Raji (cell line): ENCODE measurements around the gene NRCAM.

Experiments
- POLR2A ChIP-seq: IDR thresholded peaks from 2 replicates; pipeline ENCODE4 v1.6.1; 2011; ENCODE audit warnings: low read depth, low read length, control low read depth; ENCODE audit not compliant: insufficient read depth

NRCAM gene

DNA sequence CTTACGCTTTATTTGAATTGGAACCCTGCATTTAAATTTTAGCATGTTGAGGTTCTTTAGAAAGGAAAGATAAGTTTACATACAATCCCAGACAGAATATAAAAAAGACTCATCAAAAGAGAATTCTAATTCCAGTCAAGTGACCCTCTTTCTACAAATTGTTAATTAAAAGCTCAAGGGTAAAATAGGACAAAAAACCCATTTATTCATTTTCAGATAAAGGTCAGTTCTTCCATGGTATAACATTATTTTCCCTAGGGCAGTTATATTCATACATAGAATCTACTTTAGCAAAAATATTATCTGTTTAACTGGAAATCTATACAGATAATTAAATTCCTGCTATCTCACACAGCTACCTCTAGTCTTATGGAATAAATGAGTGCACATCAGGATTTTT is 188.6 kb downstream of the NRCAM start:
- TF ChIP-seq POLR2A: no peak

DNA sequence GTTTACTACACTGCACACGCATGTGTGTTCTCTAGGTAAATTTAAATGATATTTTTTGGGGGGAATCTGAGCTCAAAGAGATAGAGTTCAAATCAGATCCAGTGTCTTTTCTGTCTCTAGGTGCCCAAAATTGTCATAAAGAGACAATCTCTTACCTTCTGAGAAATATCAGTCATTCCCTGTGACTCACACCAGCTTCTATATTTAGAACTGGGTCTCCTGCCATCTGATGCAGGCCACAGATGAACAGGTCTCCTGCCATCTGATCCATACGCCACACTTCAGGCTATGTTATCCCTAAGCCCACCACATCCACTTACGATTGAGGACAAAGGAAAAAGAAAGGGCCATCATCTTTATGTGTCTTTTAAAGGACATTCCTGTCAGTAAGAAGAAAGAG is 189.7 kb downstream of the NRCAM start:
- no peak for TF ChIP-seq POLR2A

DNA sequence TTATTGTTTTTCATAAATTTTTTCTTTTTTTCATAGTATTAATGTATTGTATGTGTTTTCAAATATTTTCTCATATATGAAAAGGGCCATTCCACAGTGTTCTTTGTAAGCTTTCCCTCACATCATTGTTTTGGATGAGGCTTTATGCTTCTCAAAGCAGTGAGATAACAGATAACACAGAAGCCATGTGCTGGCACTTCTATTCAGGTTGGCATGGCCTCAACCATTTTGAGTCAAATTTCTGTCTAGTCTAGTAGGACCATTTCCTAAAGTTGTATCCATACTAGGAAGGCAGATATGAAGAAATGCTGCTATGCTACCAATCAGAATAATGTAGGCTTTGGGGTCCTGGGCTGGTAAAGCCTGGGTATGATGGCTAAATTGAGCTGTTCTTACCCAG is 190.2 kb downstream of the NRCAM start:
- no peak for TF ChIP-seq POLR2A

DNA sequence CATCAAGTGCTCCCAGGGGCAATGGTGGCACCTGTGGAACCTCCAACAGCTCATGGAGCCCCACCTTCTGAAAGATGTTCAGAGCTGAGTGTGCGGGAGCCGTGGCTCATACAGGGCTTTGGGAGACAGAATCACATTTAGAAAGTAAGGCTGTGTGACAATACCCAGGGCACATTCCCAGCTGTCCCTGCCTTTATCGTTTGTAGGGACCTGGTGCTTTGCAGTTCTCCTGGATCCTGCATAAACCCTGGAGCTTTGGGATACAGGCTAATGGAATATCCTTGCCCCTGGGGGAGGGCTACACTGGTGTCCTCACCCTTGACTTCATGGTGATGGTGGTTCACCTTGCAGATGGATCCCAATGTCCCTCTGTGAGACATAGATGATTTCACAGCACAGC is 191.2 kb downstream of the NRCAM start:
- TF ChIP-seq POLR2A: no peak

DNA sequence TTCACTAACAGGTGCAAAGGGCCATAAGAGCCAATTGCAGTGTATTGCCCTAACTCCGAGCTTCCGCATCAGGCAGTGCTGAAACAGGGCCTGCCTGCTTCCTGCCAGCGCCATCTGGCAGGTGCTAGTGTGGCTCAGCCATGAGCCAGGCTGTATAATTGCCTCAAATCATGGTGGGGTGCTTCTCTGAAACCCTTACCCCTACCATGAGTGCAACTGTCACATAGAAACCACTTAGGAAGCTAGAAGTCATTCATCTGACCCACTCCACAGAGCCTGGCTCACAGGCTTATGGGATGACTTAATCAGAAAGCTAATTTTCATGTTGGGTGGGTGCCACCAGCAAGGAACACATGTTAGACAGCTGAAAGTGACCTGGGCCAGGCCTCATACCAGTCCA is 192.8 kb downstream of the NRCAM start:
- no peak for TF ChIP-seq POLR2A

DNA sequence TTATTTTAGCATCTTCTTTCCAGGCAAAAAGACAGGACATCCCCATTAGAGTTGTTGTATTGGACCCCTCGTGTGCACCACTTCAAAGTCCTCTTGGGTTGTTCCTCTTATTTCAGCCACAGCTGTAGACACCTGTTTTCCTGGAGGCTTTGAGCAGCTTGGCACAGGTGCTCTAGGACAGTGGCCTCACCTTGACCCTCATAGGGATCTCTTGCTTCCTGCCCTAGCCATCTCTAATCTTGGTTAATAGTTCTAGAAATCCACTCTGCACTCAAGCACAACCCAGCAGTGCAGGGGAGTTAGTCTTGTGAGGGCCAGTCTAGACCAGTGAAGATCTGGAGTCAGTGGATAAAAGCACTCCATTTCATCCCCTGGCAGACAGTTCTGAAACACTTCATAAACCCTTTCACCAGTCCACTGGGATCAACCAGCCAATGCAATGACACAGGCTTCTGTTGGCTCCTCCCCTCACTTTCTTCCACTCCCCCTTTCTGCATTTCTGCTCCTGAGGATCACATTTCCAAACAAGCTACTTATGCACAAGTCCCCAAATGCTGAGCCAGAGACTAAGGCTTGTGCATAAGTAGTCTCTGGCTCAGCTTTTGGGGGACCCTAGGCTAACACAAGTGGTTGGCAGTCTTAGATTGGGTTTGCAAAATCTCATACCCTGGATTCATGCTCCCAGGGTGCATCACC is 194.5 kb downstream of the NRCAM start:
- no peak for TF ChIP-seq POLR2A

DNA sequence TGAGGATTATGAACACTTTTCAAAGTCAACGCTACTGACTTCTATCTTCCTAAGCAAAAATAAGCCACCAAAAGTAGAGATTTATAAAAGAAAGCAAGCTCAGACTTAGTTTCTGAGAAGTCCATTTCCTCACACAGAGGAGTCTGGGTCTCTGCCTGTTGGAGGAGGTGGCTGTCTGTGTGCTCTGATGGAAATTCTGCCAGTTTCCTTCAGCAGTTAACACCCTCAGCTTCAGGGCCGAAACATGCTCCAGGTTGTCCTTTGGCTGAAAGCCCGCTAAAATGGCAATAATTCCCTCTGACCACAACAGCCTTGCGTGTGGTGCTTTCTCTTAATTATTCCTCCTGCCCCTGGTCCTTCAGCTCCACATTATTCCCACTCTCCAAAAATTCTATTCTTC is 198.3 kb downstream of the NRCAM start:
- TF ChIP-seq POLR2A: no peak

DNA sequence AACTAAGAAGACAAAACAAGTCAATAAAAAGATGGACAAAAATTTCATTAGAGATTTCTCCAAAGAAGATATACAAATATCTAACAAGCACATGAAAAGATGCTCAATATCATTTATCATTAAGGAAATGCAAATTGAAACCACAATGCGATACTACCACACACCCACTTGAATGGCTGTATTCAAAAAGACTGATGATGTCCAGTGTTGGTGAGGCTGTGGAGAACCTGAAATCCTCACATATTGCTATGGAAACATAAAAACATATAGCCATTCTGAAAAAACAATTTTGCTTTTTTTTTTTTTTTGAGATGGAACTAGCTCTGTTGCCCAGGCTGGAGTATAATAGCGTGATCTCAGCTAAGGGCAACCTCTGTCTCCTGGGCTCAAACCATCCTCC is 202.0 kb downstream of the NRCAM start:
- no peak for TF ChIP-seq POLR2A

DNA sequence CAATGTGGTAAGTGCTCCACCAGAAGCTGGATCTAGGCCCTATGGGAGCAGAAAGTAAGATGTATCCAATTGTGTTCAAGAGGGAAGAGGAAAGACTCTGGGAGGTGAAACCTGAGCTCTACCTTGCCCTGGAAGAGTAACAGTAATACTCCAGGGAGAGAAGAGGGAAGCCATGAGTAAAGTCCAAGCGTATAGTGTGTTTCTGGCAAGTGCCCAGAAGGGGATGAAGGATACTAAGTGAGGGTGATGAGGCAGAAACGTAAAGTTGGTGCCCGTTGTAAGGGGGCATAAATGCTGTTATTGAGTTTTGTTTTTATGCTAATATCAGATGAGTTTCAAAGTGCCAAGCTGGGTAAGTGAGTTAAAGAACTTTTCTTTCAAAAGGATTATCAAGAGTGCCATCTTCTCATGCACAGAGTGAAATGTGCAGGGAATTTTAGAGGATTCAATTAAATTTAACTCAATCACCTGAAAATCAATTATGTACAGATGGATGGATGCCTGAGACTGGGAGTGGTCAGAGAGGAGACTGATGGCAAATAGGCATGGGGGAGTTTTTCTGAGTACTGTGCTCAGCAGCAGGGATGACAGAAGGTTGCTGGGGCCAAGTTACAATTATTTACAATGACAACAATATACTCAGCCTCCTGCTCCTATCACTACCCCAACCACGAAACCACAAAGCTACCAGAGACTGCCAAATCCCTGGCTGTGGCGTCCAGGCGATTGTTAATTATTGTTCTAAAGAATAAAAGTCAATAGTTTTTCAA is 202.8 kb downstream of the NRCAM start:
- TF ChIP-seq POLR2A: no peak

DNA sequence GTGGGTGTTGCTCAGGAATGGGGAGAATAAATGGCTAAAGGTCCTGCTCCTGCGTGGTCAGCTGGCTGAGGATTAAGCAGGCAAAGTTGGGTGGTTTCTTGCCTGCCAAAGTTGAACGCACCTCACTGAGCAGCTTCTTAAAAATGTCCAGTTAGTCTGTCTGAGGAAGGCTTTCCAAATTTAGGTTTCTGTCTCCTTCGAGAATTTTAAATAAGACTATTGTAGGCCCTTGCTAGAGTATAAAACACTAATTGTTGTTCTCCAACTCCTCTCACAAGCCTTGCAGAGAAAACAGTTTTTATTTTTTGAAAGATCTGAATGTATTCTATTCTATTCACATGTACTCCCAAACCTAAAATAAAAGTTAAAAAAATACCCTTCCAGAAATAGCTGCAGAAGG is 204.1 kb downstream of the NRCAM start:
- TF ChIP-seq POLR2A: no peak

DNA sequence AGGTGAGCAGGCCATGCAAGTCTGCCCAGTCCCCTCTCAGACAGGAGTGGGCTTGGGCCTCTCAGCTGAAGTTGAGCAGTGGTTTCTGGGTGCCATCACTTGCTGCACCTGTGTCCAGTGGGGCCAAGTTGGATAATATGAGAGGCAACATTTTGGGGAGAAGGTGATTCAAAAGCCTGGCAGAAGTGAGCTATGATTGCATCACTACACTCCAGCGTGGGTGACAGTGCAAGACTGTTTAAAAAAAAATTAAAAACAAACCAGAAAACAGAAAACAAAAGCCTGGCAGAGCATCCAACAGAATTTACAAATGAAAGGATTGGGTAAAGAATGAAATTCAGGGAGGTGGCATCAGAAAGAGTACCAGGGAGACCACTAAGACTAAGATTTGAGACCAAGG is 204.5 kb downstream of the NRCAM start:
- no peak for TF ChIP-seq POLR2A

DNA sequence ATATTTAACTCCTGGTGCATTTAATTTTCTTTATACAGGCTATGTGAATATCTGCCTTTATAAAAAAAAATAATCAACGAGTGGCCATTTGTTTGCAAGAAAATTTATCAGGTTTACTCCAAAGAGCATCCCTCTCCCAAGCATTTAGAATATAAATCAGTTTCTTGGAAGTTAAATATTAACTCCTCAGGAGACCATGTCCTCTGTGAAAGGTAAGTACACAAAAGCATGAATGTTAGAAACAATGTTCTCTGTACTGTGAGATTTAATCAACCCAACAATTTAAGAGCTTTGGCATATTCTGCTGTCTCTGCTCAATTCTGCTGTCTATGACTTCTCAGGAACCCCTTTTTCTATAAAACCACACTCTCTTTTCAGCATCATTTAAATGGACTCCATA is 206.8 kb downstream of the NRCAM start:
- no peak for TF ChIP-seq POLR2A

DNA sequence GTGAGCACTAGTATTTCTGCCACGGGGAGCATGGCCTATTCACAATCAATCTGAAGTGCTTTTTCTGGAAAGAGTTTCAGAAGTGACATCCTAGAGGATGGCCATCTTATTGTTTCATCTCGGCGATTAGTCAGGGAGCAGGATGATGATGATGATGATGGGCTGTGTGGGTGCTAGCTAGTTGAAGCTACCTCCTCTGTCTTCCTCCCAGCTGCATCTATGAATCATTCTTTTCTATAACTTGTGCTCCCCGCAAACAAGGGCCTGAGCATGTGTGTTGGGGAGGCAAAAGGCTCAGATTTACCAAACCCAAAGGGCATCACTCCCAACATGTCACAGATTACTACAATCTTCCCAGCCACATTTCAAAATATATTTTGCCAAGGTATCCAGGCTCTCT is 207.4 kb downstream of the NRCAM start:
- TF ChIP-seq POLR2A: no peak

DNA sequence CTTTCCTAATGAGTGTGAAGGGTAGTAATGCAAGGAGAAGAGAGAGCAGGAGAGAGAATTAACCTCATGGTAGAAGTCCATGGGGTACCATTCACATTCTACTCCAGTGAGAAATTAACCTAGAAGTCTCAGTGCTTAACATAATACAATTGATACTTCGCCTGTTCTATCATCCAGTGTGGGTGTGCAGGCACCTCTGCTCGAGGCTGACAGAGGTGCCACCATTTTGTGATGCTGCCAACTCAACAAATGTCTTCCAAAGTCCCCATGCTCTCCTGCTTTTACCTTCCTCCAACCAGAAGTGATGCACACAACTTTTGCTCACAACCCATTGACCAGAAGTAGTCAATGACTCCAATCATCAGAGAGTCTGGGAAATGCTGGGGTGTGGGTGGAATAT is 207.8 kb downstream of the NRCAM start:
- no peak for TF ChIP-seq POLR2A

DNA sequence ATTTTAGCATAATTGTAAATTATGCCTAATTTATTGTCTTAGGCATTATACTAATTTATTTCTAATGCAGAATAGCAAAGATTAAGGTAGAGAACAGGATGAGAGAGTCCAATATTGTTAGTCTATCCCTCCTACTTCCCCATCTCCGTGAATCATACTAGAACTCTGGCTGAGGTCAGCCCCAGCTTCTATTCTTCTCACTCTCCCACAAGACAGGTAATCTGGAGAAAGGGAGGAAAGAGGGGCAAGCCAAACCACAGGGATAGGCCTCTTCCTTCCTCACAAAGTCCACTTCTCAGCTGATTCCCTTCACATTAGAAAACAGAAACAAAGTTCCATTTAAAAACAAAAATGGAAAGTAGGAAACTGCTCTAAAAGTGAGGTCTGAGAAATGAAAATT is 208.6 kb downstream of the NRCAM start:
- no peak for TF ChIP-seq POLR2A

DNA sequence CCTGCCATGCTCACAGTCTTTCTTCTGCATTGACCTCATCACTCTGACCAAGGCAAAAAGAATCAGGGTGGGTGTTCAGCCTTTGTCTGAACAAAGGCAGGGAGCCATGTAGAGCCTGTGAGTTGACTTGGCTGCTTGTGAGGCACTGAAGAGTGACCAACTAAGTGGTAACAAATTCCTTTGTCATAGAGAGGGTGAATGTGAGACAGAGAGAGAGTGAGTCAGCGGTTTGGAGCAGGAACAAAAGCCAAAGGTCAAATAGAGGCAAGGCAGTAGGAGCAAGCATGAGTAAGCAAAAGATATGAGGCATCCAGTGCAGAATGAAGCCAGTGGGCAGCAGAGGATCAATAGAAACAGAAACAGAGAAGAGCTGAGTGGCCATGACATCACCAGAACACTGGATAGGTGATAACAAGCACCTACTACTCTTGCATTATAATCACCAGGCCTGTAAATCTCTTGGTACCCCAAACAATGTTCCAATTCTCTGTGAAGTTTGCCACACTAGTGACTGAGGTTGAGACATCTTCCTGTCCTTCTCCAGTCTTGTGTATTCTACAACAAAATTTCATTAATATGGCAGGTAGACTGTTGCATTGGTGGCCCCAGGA is 209.9 kb downstream of the NRCAM start:
- TF ChIP-seq POLR2A: no peak
